Measurements from ENCODE around the gene DSCAM. TPM values are rescaled to one million over a fixed set of nuclear protein-coding genes. Genes with fewer than 3 reads are reported as not detected.
"Not testable (repeated sequence)": the region's sequence is repeated elsewhere in the genome, so short reads cannot be mapped to it uniquely, and the experiment has no call there.

Gene DSCAM
- total RNA-seq, 1 donor, result not detected

DNA sequence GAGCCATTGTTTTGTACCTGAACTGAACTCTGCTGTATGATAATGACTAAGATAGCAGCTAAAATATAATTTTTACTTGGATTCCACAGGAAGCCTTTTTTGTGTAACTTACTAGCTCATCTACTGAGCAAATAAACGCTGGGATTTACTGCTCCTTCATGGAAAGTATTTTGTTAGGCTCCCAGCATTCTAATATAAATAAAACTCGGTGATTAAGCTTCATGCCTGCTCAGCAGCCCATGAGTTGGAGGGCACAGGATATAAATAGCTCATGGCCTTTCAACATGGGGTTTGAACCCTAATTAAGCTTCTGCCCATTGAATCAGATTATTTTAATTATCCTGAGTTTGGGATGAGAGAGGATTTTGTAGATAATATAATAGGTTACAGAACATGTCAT is 799.7 kb downstream of the DSCAM start:
- DNase-seq (ENCODE audit: low read depth), result no peak
- TF ChIP-seq CTCF (IDR thresholded peaks at IDR 0.05; ENCODE audit: insufficient read depth, low read depth, low read length), result no peak
- H3K4me3 ChIP-seq (ENCODE audit: low read depth, low read length), result no peak overlapping the region

DNA sequence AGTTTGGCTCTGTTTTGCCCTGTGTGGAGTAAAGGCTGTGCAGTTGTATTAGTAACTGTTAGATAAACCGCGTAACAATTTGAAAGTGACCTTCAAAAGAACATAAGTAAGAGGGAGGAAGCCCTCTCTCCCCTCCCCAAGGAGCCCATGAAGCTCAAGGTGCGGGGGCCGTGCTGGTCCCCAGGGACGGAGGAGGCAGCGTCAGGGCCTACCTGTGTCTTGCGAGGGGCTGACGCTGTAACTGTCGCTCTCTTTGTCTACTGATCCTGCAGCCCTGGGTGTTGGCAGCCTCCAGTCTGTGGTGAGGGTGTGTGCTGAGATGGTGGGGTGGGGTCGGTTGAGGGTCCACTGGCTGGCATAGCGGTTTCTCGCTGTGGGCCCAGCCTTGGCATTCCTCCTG is 803.1 kb downstream of the DSCAM start:
- TF ChIP-seq CTCF (IDR thresholded peaks at IDR 0.05; ENCODE audit: insufficient read depth, low read depth, low read length), result no peak
- no peak for DNase-seq (ENCODE audit: low read depth)
- no peak overlapping the region for H3K4me3 ChIP-seq (ENCODE audit: low read depth, low read length)

- H3K4me3 ChIP-seq (ENCODE audit: low read depth, low read length), result no peak overlapping the region
- no peak for TF ChIP-seq CTCF (IDR thresholded peaks at IDR 0.05; ENCODE audit: insufficient read depth, low read depth, low read length)
- DNase-seq (ENCODE audit: low read depth), result no peak
Measured at GRCh38 chr21:40043423-40043822, 803.5 kb downstream of the DSCAM start.

DNA sequence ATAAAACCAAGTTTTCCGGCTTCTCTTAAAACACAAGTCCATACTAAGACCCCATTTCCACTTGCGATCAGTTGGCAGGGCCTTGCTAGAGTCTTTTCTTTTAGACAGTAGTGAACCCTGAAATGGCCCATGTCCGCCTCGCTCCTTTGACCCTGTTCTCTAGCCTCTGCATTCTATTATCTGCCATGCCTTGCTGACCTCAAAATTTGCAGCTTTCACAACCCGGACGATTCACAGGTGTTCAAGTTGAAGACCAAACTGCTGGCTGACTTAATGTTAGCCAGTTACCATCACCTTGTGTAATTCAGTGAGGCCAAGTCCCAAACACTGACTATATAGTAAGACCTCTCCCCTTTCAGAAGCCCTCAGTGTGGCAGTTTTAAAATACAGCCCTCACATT is 805.5 kb downstream of the DSCAM start:
- no peak for DNase-seq (ENCODE audit: low read depth)
- TF ChIP-seq CTCF (IDR thresholded peaks at IDR 0.05; ENCODE audit: insufficient read depth, low read depth, low read length), result no peak
- H3K4me3 ChIP-seq (ENCODE audit: low read depth, low read length), result no peak overlapping the region

- H3K4me3 ChIP-seq (ENCODE audit: low read depth, low read length); DNase-seq (ENCODE audit: low read depth): not testable (repeated sequence)
Measured at GRCh38 chr21:40033156-40033782, 813.7 kb downstream of the DSCAM start.

DNA sequence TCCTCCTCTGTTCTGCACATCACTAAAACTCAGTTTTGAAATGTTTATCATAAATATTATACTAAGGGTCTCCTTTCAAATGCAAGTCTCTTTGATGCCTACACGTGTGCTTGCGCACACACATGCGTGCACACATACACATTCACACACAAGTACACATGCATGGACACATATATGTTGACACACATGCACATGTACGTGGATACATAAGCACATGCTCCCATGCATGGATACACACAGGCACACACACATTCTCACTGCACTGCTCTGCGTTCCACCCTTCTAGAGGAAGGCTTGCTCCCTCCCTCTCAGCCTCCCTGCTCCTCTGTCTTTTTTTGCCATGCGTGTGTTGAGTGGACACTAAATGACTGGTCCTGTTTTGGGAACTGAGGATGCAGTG is 817.1 kb downstream of the DSCAM start:
- no peak overlapping the region for H3K4me3 ChIP-seq (ENCODE audit: low read depth, low read length)
- TF ChIP-seq CTCF (IDR thresholded peaks at IDR 0.05; ENCODE audit: insufficient read depth, low read depth, low read length), result no peak
- no peak for DNase-seq (ENCODE audit: low read depth)

DNA sequence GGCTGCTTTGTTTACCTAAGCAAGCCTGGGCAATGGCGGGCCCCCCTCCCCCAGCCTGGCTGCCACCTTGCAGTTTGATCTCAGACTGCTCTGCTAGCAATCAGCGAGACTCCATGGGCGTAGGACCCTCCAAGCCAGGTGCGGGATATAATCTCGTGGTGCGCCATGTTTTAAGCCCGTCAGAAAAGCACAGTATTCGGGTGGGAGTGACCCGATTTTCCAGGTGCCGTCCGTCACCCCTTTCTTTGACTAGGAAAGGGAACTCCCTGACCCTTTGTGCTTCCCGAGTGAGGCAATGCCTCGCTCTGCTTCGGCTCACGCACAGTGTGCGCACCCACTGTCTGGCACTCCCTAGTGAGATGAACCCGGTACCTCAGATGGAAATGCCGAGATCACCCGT is 818.6 kb downstream of the DSCAM start:
- DNase-seq (ENCODE audit: low read depth); H3K4me3 ChIP-seq (ENCODE audit: low read depth, low read length): not testable (repeated sequence)

DNA sequence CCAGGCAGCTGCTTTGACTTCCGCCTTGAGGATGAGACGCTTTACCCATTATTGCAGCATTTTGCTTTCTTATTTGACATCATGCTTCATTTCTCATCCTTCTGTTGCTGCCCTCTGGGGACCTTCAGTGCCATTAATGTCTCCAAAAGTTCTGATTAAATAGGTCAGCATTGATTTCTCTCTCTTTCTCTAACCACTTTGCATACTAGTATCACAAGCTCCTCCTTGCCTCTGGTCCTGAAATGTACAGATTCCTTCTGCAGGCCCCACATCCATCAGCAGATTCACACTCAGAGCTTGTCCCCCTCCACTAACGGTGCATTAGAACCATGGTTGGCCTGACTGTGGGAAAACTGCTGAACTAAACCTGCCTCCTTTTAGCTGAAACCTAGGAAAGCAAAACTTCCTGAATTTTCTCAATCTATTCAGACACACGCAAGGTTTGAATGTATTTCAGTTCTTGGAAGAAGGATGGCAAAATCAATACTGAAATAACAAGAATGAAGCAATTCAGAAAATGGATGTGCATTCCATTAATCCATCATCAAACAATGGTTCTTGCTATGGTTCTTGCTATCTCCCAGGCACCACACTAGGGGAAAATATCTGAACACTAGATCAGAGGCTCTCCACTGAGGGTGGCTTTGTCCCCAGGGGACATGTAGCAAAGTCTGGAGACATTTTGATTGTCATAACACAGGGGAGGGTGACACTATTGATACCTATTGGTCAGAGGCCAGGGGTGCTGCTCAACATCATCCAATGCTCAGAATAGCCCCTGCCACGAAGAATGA is 825.2 kb downstream of the DSCAM start:
- DNase-seq (ENCODE audit: low read depth), result no peak
- TF ChIP-seq CTCF (IDR thresholded peaks at IDR 0.05; ENCODE audit: insufficient read depth, low read depth, low read length), result no peak
- H3K4me3 ChIP-seq (ENCODE audit: low read depth, low read length), result no peak overlapping the region
